Parathyroid adenoma (tissue), 2 donors: Measurements from ENCODE around the gene NSUN6.

Experiments
- H2AFZ ChIP-seq: fragments of 300-600 bp; sonication (generic); one replicate; pipeline ENCODE4 v1.7.0; 2017; ENCODE audit warnings: antibody characterized with exemption, mild to moderate bottlenecking
- H3K27ac ChIP-seq: fragments of 300-600 bp; sonication (generic); one replicate; pipeline ENCODE4 v1.7.0; 2017
- H3K27me3 ChIP-seq: fragments of 300-600 bp; sonication (generic); one replicate; pipeline ENCODE4 v1.7.0; 2017; ENCODE audit warnings: low read length; ENCODE audit not compliant: control insufficient read depth, insufficient read depth
- H3K36me3 ChIP-seq: fragments of 300-600 bp; sonication (generic); one replicate; pipeline ENCODE4 v1.7.0; 2017; ENCODE audit warnings: low read length; ENCODE audit not compliant: control insufficient read depth, insufficient read depth
- H3K4me1 ChIP-seq: fragments of 300-600 bp; sonication (generic); one replicate; pipeline ENCODE4 v1.7.0; 2017; ENCODE audit warnings: control low read depth
- H3K4me2 ChIP-seq: fragments of 300-600 bp; sonication (generic); one replicate; pipeline ENCODE4 v1.7.0; 2017; ENCODE audit warnings: low read length
- H3K4me3 ChIP-seq: fragments of 300-600 bp; sonication (generic); one replicate; pipeline ENCODE4 v1.7.0; 2017; ENCODE audit warnings: low read depth, low read length
- H3K79me2 ChIP-seq: fragments of 300-600 bp; sonication (generic); one replicate; pipeline ENCODE4 v1.7.0; 2017; ENCODE audit warnings: control low read depth
- H3K9ac ChIP-seq: fragments of 300-600 bp; sonication (generic); one replicate; pipeline ENCODE4 v1.7.0; 2017; ENCODE audit warnings: mild to moderate bottlenecking
- H3K9me3 ChIP-seq: fragments of 300-600 bp; sonication (generic); one replicate; pipeline ENCODE4 v1.7.0; 2017; ENCODE audit warnings: low read length; ENCODE audit not compliant: control insufficient read depth
- CTCF ChIP-seq: fragments of 300-600 bp; sonication (generic); IDR thresholded peaks from one replicate; pipeline ENCODE4 v1.7.0; 2017; ENCODE audit warnings: antibody characterized with exemption, mild to moderate bottlenecking
- donor health status: primary hyperparathyroidism.

NSUN6 gene

DNA sequence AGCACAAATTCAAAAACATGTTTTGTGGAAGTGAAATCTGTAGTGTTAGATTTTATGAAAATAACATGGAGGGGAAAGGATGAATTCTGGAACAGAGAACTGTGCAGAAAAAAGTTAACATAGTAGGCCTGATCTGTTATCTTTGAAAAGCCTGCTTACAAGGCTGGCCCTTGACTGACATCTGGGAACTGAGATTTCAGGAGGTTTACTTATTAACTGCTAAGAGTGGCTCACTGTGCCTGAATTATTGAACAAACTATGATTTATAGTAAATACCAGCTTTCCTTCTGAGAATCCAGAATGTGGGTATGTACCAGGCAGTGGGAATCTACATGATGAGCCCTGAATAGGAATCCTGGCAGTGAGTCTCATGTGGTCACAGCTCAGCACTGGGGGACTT is 30.5 kb downstream of the NSUN6 start:
- no peak overlapping the region for H3K27ac ChIP-seq

GRCh38 chr10:18619016-18619415 is 32.4 kb downstream of the NSUN6 start:
- Histone ChIP-seq H3K4me3 (no peak overlapping the region), H3K27me3 (no peaks in the 10 kb centered on the region), H3K27ac (no peak overlapping the region), H3K36me3 (no peaks in the 10 kb centered on the region), H3K9ac (no peak overlapping the region), H2AFZ (no peak overlapping the region), H3K79me2 (peaks cover 2% of the 10 kb centered on the region), H3K9me3 (no peaks in the 10 kb centered on the region), H3K4me1 (no peaks in the 10 kb centered on the region), H3K4me2 (no peak overlapping the region)
- TF ChIP-seq CTCF, result no peak

More for the DNA sequence above, 30.5 kb downstream of the NSUN6 start:
- Histone ChIP-seq H3K4me1 (no peaks in the 10 kb centered on the region), H3K4me3 (no peak overlapping the region), H3K9me3 (no peaks in the 10 kb centered on the region), H3K36me3 (no peaks in the 10 kb centered on the region), H3K4me2 (no peak overlapping the region), H3K27me3 (no peaks in the 10 kb centered on the region), H3K79me2 (peaks cover 2% of the 10 kb centered on the region), H2AFZ (no peak overlapping the region), H3K9ac (no peak overlapping the region)
- TF ChIP-seq CTCF, result no peak

- peaks cover 2% of the 10 kb centered on the region for H3K79me2 ChIP-seq
- TF ChIP-seq CTCF, result no peak
- H3K36me3 ChIP-seq, result no peaks in the 10 kb centered on the region
- H3K9ac ChIP-seq, result no peak overlapping the region
- H3K4me3 ChIP-seq, result no peak overlapping the region
- H2AFZ ChIP-seq, result no peak overlapping the region
- no peaks in the 10 kb centered on the region for H3K4me1 ChIP-seq
- no peak overlapping the region for H3K4me2 ChIP-seq
- H3K9me3 ChIP-seq, result no peaks in the 10 kb centered on the region
- no peak overlapping the region for H3K27ac ChIP-seq
- H3K27me3 ChIP-seq, result no peaks in the 10 kb centered on the region
Observed at GRCh38 chr10:18616337-18616736, 35.0 kb downstream of the NSUN6 start.

- H3K9me3 ChIP-seq, result no peaks in the 10 kb centered on the region
- H3K4me2 ChIP-seq, result no peak overlapping the region
- H3K27ac ChIP-seq, result no peak overlapping the region
- TF ChIP-seq CTCF, result no peak
- no peak overlapping the region for H2AFZ ChIP-seq
- peaks cover 2% of the 10 kb centered on the region for H3K79me2 ChIP-seq
- no peaks in the 10 kb centered on the region for H3K27me3 ChIP-seq
- H3K4me3 ChIP-seq, result no peak overlapping the region
- no peaks in the 10 kb centered on the region for H3K36me3 ChIP-seq
- no peak overlapping the region for H3K9ac ChIP-seq
- H3K4me1 ChIP-seq, result no peaks in the 10 kb centered on the region
Observed at GRCh38 chr10:18615618-18616017, 35.8 kb downstream of the NSUN6 start.

- Histone ChIP-seq H3K36me3 (no peaks in the 10 kb centered on the region), H3K9ac (no peak overlapping the region), H3K27ac (no peak overlapping the region), H2AFZ (no peak overlapping the region), H3K79me2 (no peaks in the 10 kb centered on the region), H3K4me2 (no peak overlapping the region), H3K4me3 (no peak overlapping the region), H3K9me3 (no peaks in the 10 kb centered on the region), H3K4me1 (no peaks in the 10 kb centered on the region), H3K27me3 (no peaks in the 10 kb centered on the region)
- no peak for TF ChIP-seq CTCF
Observed at GRCh38 chr10:18611168-18611567, 40.2 kb downstream of the NSUN6 start.
